Dermis blood vessel endothelial cell (primary cell): ENCODE measurements around the gene PCNX4. TPM values are rescaled to one million over a fixed set of nuclear protein-coding genes. Genes with fewer than 3 reads are reported as not detected.
A peak's percentile ranks its signal among the peaks of the same experiment; 100 is the strongest.

ENCODE experiments used
- DNase-seq: peaks from one replicate; pipeline ENCODE4 v3.0.0; 2010
- total RNA-seq: library from RNA; depleted of rRNA; stranded (reverse); fragments of >200 nt; gene quantifications from 2 replicates; pipeline ENCODE4 v1.2.3, GENCODE V29; 2014

The PCNX4 gene
- total RNA-seq, 1 donor from 2014 or later = 87.8 TPM

- no peak for DNase-seq
Observed at GRCh38 chr14:60175255-60175902, 83.7 kb downstream of the PCNX4 start.

GRCh38 chr14:60178164-60178563 is 86.4 kb downstream of the PCNX4 start:
- no peak for DNase-seq

- DNase-seq = no peak
Observed at GRCh38 chr14:60178820-60179219, 87.1 kb downstream of the PCNX4 start.

GRCh38 chr14:60179431-60179869 is 87.7 kb downstream of the PCNX4 start:
- DNase-seq = no peak

- DNase-seq = no peak
Observed at GRCh38 chr14:60183138-60183537, 91.4 kb downstream of the PCNX4 start.

- DNase-seq = peak; percentile 17
Observed at GRCh38 chr14:60183741-60184140, 92.0 kb downstream of the PCNX4 start.

GRCh38 chr14:60184146-60184904 is 92.6 kb downstream of the PCNX4 start:
- DNase-seq = peak; percentile 78

- DNase-seq = no peak
Observed at GRCh38 chr14:60184905-60185555, 93.3 kb downstream of the PCNX4 start.

GRCh38 chr14:60188115-60188514 is 96.4 kb downstream of the PCNX4 start:
- peak; percentile 29 for DNase-seq

GRCh38 chr14:60188696-60189095 is 97.0 kb downstream of the PCNX4 start:
- DNase-seq = no peak

- no peak for DNase-seq
Observed at GRCh38 chr14:60189923-60190840, 98.5 kb downstream of the PCNX4 start.

- no peak for DNase-seq
Observed at GRCh38 chr14:60195179-60195810, 103.6 kb downstream of the PCNX4 start.

- no peak for DNase-seq
Observed at GRCh38 chr14:60196291-60196690, 104.6 kb downstream of the PCNX4 start.

GRCh38 chr14:60197629-60198303 is 106.0 kb downstream of the PCNX4 start:
- DNase-seq = no peak

- no peak for DNase-seq
Observed at GRCh38 chr14:60199321-60199720, 107.6 kb downstream of the PCNX4 start.

GRCh38 chr14:60204104-60204842 is 112.5 kb downstream of the PCNX4 start:
- DNase-seq = no peak

- no peak for DNase-seq
Observed at GRCh38 chr14:60204843-60205774, 113.4 kb downstream of the PCNX4 start.

GRCh38 chr14:60206249-60206670 is 114.5 kb downstream of the PCNX4 start:
- DNase-seq = no peak

- no peak for DNase-seq
Observed at GRCh38 chr14:60206837-60207533, 115.3 kb downstream of the PCNX4 start.
